NCI-H2171 treated with DMSO at 0.1 percent for 48 hours (cell line): Measurements from ENCODE around the gene CCDC178.
"Not testable (repeated sequence)": the region's sequence is repeated elsewhere in the genome, so short reads cannot be mapped to it uniquely, and the experiment has no call there.

Experiments used
- DNase-seq: peaks from one replicate; lab custom pipeline; 2025; lab: John Stamatoyannopoulos, UW

CCDC178 gene

GRCh38 chr18:32983721-32984120 is 456.8 kb downstream of the CCDC178 start:
- no peak for DNase-seq

GRCh38 chr18:32980896-32981295 is 459.6 kb downstream of the CCDC178 start:
- no peak for DNase-seq

- no peak for DNase-seq
Measured at GRCh38 chr18:32975501-32975900, 465.0 kb downstream of the CCDC178 start.

DNA sequence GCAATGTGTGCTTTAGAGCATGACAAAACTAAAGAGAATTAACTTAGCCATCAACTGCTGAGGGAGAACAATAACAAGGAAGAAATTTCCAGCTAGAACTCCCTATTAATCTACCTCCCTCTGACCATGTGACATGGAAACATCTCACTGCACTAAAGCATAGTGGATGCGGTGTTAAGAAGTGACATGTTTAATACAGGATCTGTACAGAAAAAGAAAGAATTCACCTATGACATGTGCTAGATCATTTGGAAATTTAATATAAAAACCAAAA is 465.4 kb downstream of the CCDC178 start:
- DNase-seq = no peak

- DNase-seq = peak; percentile 46
Measured at GRCh38 chr18:32974421-32975162, 465.9 kb downstream of the CCDC178 start.

DNA sequence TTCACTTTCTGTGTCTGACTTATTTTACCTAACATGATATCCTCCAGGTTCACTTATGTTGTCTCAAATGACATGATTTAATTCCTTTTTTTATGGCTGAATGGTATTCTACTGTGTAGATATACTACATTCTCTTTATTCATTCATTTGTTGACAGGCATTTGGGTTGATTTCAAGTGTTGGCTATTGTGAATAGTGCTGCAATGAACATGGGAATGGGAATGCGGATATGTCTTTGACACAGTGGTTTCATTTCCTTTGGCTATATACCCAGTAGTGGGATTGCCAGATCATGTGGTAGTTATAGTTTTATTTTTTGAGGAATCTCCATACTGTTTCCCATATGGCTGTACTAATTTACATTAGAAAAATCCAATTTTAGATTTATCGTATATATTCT is 472.3 kb downstream of the CCDC178 start:
- DNase-seq = no peak

- no peak for DNase-seq
Measured at GRCh38 chr18:32966141-32966540, 474.4 kb downstream of the CCDC178 start.

GRCh38 chr18:32961538-32961937 is 479.0 kb downstream of the CCDC178 start:
- DNase-seq = no peak

DNA sequence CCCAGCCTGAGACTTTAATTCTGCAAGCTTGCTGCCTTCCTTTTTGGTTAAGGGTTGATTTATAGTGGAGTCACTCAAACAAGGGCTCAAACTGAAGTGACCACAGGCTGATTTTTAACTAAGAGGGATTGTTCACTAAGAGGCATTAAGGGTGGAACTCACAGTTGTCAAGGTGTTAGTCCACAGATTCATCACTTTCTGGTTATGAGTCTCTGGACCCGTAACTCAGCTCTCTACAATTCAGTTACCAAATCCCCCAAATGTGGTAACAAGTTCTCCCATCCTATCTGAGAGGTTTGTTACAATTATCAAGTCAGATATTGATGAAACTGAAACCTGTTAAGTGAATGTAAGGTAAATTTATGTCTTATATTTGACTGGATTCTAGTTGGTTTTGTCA is 481.8 kb downstream of the CCDC178 start:
- DNase-seq = no peak

DNA sequence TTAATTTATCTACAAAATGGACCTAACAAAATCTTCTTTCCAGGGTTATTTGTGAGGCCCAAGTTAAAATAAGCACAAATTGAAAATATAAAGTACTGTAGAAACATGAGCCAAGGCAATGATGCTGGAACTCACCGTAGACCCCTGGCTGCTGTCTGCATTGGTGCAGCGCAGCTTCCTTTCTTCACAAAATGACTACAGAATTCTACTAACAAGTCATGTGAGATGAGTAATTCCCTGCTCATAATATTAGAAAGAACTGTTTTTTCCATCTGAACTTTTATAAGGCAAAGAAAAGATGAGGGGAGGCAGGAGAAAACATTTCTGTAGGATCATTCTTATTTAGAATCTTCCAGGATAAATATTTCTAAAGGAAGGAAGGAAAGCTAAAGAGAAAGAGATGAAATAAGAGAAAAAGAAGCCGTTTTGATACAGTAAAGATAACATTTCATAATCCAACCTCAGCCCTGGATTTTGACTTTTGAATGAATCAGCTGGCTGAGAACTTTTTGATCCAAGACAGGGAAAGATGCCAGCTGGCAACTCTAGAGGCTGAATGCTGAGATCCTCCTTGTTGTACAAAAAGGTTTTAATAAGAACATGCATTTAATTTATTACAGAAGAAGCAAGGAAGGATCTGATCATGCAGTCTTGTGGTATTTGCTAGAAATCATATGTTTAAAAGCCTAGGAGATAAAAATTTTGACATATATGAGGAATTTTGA is 483.8 kb downstream of the CCDC178 start:
- no peak for DNase-seq

DNA sequence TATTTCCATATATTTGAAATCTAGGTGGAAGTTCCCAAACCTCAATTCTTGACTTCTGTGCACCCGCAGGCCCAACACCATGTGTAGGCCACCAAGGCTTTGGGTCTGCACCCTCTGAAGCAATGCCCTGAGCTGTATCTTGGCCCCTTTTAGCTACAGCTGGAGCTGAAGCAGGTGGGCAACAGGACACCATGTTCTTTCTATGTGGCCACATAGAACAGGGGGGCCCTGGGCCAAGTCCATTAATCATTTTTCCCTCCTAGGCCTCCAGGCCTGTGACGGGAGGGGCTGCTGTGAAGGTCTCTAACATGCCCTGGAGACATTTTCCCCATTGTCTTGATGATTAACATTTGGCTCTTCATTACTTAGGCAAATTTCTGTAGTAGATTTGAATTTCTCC is 488.2 kb downstream of the CCDC178 start:
- DNase-seq = not testable (repeated sequence)

GRCh38 chr18:32937597-32937996 is 502.9 kb downstream of the CCDC178 start:
- peak; percentile 80 for DNase-seq

- DNase-seq = no peak
Measured at GRCh38 chr18:32937066-32937465, 503.5 kb downstream of the CCDC178 start.

DNA sequence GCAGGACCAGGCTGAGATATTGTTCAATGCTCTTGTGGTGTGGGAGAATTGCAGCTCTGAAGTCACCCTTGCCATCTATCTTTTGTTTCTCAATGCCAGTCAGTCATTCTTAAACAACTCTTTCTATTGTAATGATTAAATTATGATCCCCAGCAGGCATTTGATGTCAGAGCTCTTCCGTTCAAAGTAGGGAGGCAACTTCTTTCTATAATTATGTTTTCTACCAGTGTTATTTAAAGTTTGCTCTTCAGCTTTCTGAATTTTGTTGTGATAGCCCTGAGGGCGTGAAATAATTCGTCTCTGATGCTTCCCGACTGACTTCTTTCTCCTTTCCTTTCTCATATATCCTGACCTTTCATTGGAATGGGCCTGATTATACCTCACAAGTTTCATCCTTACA is 506.3 kb downstream of the CCDC178 start:
- no peak for DNase-seq

GRCh38 chr18:32930695-32931301 is 509.7 kb downstream of the CCDC178 start:
- DNase-seq = peak; percentile 64

- no peak for DNase-seq
Measured at GRCh38 chr18:32929213-32929612, 511.3 kb downstream of the CCDC178 start.

- no peak for DNase-seq
Measured at GRCh38 chr18:32922951-32923430, 517.5 kb downstream of the CCDC178 start.

DNA sequence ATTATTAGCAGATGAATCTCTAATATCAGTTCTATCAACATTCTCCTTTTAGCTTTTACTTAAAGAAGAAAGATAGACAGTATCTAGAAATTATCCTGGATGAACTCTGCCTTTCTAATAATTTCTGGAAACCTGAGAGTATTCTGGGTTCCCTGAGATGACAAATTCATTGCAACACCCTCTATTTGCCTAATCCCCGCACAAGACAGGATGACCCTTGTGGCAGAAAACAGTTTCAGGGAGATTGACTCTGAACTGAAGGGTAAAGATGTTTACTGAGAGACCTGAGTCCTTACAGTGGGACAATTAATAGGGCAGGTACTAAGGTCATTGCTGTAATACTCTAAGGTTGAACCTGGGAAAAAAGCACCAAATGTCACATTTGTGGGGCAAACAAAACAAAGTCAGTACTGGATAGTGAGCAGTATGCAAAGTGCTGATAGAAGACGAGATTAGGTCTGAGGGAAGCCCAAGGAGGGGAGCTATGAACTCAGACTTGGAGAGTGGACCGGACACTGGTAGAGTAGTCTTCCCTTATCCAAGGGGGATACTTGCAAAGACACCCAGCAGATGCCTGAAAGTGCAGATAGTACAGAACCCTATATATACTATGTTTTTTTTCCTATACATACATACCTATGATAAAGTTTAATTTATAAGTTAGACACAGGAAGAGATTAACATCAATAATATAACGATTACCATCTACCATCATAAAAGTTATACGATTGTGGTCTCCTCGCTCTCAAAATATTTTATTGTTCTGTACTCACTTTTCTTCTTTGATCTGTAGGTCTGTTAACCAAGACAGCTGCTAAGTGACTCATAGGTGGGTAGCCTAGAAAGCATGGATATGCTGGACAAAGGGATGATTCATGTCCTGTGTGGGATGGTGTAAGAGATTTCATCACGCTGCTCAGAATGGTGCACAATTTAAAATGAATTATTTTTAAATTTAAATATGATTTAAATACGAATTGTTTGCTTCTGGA is 519.4 kb downstream of the CCDC178 start:
- no peak for DNase-seq

GRCh38 chr18:32919799-32920198 is 520.7 kb downstream of the CCDC178 start:
- DNase-seq = peak; percentile 81

DNA sequence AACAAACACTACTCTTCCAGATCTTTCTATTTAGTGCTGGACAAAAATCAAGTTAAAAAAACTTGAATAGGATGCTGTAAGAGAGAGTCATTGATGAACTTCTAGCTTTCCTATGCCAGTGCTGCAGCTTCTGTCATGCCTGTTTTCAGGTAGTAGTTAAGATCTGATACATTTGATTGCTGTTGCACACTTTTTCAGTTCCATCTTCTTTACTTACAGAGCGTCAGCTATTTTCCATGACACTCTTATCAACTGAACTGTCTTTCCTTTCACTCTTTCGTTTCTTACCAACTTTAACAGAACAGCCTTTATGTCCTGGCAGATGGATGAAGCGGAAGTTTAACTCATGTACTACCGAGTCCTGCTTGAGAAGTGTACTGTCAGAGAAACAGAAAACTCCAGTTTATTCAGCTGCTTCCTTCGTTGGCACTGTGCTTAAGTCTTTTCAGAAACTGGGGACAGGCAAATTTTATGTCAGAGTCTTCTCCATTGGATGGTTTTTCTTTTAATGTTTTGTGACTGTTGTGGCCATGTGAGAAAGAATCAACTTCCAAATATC is 521.8 kb downstream of the CCDC178 start:
- DNase-seq = no peak

DNA sequence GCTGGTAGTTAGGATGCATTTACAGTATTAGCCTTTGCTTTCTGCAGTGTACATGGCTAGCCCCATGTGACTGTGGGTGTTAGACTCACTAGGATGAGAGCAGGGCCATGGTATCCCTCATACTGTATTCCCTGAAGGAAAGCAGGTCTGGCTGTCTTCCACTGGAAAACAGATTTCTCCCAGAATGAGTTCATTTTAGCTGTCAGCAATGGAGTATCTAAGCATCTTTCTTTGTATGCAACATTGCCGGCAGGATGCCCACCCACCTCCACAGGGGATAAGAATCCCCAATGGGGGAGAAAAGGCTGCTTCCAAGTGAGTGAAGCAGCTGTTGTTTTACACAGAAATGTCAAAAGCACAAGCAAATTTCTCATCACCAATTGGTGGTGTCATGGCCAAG is 525.0 kb downstream of the CCDC178 start:
- peak; percentile 18 for DNase-seq
